Measurements from ENCODE around the gene IHH.
A peak's percentile ranks its signal among the peaks of the same experiment; 100 is the strongest.

IHH gene

DNA sequence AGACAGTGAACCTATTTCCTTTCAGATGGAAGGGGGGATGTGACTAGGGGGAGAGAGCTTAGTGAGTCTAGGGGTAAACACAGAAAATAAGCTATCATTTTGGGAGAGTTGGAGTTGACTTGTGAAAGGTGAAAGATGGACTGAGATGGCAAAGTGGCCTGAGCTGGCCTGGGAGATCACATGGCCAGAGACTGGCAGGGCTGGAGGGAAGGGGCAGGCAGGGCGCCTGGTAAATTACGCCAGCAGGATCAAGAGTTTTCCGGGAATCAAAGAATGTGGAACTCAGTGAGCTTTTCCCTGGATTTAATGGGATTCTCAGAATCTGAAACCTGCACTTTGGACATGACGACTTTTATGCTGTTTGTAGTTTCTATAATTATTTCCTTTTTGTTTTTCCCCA, 18.6 kb downstream of the IHH start:
- no peak overlapping the region for H3K4me3 ChIP-seq (ENCODE audit: low read depth, low read length)

DNA sequence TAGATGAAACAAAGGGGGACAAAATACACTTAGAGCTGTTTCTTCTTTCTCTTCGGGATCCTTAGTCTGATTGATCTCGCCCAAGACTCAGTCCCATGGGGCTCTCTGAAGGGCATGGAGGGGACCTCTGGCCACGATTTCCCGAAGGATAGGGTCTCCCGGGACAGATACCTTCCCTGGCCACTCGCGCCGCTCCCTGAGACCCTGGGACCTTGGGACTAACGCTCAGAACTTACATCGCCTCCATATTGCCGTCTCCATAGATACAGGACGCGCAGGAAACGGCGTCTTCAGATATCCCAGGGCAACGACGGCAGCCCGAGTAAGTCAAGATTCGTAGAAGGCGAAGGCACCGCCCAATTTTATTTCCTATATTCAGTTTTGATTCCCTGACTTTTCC, 19.5 kb downstream of the IHH start, which contains the start of gene CFAP65:
TSS of gene CFAP65 (minus strand) at position 265 of the 400 bp plus-strand sequence. CDS start 2,468 bp downstream, outside the sequence.
- H3K4me3 ChIP-seq (ENCODE audit: low read depth, low read length), result peak within 1 kb of the TSS; percentile 62

DNA sequence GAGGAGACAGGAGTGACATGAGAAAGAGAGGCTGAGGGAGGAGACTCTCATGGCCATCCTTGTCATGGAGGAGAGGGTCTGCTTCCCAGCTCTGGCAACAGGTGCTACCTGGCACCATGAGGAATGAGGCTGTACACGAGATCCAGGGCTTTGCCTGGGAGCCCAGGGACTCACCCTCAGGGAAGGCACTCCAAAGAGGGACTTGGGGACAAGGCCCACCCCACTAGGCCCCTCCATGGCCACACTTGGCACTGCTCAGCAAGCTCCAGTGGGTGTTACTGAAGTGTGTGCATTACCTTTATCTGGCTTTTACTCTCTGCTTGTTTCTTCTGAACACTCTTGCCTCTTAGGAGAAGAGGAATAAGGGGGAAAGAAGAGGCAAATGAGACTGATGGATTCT, 22.1 kb downstream of the IHH start:
- H3K4me3 ChIP-seq (ENCODE audit: low read depth, low read length), result no peak overlapping the region

GRCh38 chr2:219037783-219038499, 22.8 kb downstream of the IHH start:
- no peak overlapping the region for H3K4me3 ChIP-seq (ENCODE audit: low read depth, low read length)

DNA sequence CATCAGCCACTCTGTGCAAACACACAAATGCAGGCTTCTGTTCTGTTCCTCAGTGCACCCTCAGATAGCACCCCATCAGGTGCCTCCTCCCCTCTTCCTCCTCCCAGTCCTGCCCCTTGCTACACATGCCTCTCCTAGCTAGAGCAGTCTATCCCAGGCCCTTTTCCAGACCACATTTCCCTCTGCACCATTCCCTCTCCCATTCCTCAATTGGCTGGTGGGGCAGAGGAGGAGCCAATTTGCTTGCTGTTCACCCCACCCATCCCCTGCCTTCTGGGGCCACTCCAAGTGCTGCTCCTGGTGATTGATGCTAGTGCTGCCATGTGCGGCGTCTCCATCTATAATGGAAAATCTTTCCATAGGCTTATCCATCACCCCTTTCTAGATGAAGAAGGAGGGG, 24.8 kb downstream of the IHH start:
- H3K4me3 ChIP-seq (ENCODE audit: low read depth, low read length), result no peak overlapping the region

DNA sequence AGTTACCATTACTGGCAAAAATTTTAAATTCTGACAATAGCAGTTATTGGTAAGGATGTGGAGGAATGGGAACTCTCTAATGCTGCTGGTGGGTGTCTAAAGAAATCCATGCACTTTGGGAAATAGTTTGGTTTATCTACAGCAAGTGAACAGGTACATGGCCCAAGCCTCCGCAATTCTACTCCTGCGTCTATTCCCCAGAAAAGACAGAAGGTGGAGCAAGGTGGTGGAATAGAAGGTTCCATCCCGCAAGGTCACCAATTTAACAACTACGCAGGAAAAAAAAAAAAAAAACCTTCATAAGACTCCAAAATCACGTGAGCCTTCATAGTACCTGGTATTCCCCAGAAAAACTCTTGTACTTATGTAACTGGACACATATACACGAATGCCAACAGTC, 25.9 kb downstream of the IHH start:
- no peak overlapping the region for H3K4me3 ChIP-seq (ENCODE audit: low read depth, low read length)

DNA sequence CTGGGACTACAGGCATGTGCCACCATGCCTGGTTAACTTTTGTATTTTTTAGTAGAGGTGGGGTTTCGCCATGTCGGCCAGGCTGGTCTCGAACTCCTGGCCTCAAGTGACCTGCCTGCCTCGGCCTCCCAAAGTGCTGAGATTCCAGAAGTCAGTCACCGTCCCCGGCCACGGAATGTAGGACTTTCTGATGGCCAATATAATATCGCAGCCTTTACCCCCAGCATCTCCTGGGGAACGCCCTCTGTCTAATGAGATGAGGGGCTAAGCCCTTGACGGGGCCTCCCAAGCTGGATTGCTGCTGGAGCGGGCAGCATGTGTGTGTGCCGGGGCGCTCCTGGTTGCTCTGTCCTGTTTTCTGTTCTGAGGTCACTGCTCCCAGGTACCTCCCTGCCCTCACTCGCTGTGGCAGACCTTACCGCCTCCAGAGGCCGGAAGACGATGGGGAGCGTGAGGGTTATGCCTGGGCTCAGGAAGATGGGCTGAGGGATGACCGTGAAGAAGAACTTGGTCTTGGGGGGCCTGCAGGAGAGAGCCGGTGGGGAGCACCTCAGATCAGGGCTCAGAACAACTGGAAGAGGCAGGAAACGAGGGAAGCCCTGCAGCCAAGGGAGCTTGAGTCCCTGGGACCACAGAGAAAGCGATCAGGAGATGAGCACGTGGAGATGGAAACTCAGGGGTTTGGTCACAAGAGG, 28.5 kb downstream of the IHH start:
- H3K4me3 ChIP-seq (ENCODE audit: low read depth, low read length), result no peak overlapping the region

- H3K4me3 ChIP-seq (ENCODE audit: low read depth, low read length), result no peak overlapping the region
Observed at GRCh38 chr2:219031005-219031738, 29.5 kb downstream of the IHH start.

DNA sequence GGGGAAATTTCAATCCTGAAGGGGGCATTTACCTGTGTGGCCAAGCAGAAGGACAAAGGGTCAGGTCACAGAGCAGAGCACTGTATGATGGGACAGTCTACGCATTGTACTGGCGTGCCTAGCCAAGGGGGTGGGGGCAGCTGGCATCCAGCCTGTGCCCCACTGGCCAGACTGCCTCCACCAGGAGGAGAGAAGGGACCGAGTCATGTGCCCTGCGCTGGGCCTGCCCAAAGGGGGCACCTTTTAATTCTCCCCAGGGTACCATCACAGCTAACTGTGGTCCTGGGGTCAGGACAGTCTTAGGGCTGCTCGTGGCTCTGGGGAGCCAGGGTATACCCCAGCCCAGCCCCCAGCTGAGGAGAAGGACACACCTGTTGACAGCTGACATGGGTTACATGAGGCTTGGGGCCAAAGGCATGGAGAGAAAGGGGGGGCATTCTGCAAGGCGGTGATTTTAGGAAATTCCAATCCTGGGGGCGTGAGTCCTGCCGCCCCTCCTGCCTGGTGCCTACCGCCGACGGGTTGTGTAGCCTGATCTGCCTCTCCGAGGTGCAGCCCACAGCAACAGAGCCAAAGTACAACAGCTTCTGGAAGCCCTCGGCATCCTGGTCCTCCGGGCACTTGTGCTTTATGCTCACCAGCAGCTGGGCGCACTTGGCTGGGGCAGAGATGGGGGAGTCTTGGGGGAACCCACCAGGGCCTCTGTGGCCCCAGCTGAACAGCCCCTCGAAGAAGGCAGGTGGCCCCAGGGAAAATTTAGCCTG, 30.4 kb downstream of the IHH start:
- no peak overlapping the region for H3K4me3 ChIP-seq (ENCODE audit: low read depth, low read length)

- no peak overlapping the region for H3K4me3 ChIP-seq (ENCODE audit: low read depth, low read length)
Observed at GRCh38 chr2:219029829-219030165, 30.9 kb downstream of the IHH start.

- no peak overlapping the region for H3K4me3 ChIP-seq (ENCODE audit: low read depth, low read length)
Observed at GRCh38 chr2:219028996-219029828, 31.5 kb downstream of the IHH start.

GRCh38 chr2:219028141-219028540, 32.6 kb downstream of the IHH start:
- H3K4me3 ChIP-seq (ENCODE audit: low read depth, low read length), result no peak overlapping the region

- H3K4me3 ChIP-seq (ENCODE audit: low read depth, low read length), result no peak overlapping the region
Observed at GRCh38 chr2:219027511-219028055, 33.1 kb downstream of the IHH start.

- no peak overlapping the region for H3K4me3 ChIP-seq (ENCODE audit: low read depth, low read length)
Observed at GRCh38 chr2:219026946-219027345, 33.8 kb downstream of the IHH start.

- H3K4me3 ChIP-seq (ENCODE audit: low read depth, low read length), result no peak overlapping the region
Observed at GRCh38 chr2:219025637-219026585, 34.8 kb downstream of the IHH start.

GRCh38 chr2:219024059-219024458, 36.7 kb downstream of the IHH start:
- H3K4me3 ChIP-seq (ENCODE audit: low read depth, low read length), result no peak overlapping the region

- no peak overlapping the region for H3K4me3 ChIP-seq (ENCODE audit: low read depth, low read length)
Observed at GRCh38 chr2:219023045-219023605, 37.6 kb downstream of the IHH start.

DNA sequence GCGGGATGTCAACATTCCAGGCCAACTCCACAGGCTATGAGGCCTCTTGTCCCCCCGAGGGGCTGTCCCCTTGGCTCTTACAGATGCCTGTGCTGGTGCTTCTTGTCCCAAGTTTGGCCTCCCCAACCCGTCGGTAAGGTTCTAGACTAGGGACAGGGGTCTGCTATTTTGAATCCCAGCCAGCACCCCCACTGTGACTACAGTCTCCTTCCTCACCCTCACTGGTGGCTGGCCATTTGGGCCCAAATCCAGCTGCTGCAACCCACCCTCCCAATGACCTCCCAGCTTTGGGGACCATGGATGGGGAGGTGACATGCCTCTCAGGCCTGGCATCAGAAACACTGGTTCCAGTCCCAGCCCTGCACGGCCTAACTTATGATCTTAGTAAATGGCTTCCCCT, 38.1 kb downstream of the IHH start:
- no peak overlapping the region for H3K4me3 ChIP-seq (ENCODE audit: low read depth, low read length)

- no peak overlapping the region for H3K4me3 ChIP-seq (ENCODE audit: low read depth, low read length)
Observed at GRCh38 chr2:219022041-219022440, 38.7 kb downstream of the IHH start.

All from iPS-11a (cell line).